Activated CD4-positive, alpha-beta T cell treated with anti-CD3 and anti-CD28 coated beads for 1 hour (primary cell): ENCODE results near the gene LSM7.
"Not testable (repeated sequence)": the region's sequence is repeated elsewhere in the genome, so short reads cannot be mapped to it uniquely, and the experiment has no call there.

Experiments used
- DNase-seq: peaks from one replicate; pipeline ENCODE4 v3.0.0-alpha.2; 2020

LSM7 gene

GRCh38 chr19:2354670-2355069 is 26.3 kb upstream of the LSM7 start:
- no peak for DNase-seq

GRCh38 chr19:2353887-2354592 is 25.7 kb upstream of the LSM7 start:
- no peak for DNase-seq

- DNase-seq = no peak
Measured at GRCh38 chr19:2353159-2353886, 24.9 kb upstream of the LSM7 start.

- no peak for DNase-seq
Measured at GRCh38 chr19:2352121-2352520, 23.7 kb upstream of the LSM7 start.

- no peak for DNase-seq
Measured at GRCh38 chr19:2351591-2351990, 23.2 kb upstream of the LSM7 start.

- no peak for DNase-seq
Measured at GRCh38 chr19:2350656-2351055, 22.3 kb upstream of the LSM7 start.

- not testable (repeated sequence) for DNase-seq
Measured at GRCh38 chr19:2349818-2350217, 21.4 kb upstream of the LSM7 start.

GRCh38 chr19:2345794-2346663 is 17.6 kb upstream of the LSM7 start:
- DNase-seq = no peak

- no peak for DNase-seq
Measured at GRCh38 chr19:2345076-2345475, 16.7 kb upstream of the LSM7 start.

GRCh38 chr19:2344381-2344870 is 16.0 kb upstream of the LSM7 start:
- no peak for DNase-seq

GRCh38 chr19:2343289-2343982 is 15.1 kb upstream of the LSM7 start:
- no peak for DNase-seq

GRCh38 chr19:2342656-2343288 is 14.4 kb upstream of the LSM7 start:
- DNase-seq = no peak

GRCh38 chr19:2341982-2342381 is 13.6 kb upstream of the LSM7 start:
- DNase-seq = no peak

- no peak for DNase-seq
Measured at GRCh38 chr19:2341244-2341751, 12.9 kb upstream of the LSM7 start.

- DNase-seq = no peak
Measured at GRCh38 chr19:2340496-2341243, 12.3 kb upstream of the LSM7 start.

- no peak for DNase-seq
Measured at GRCh38 chr19:2339644-2340310, 11.4 kb upstream of the LSM7 start.

- no peak for DNase-seq
Measured at GRCh38 chr19:2338751-2339643, 10.6 kb upstream of the LSM7 start.

- no peak for DNase-seq
Measured at GRCh38 chr19:2338055-2338615, 9.7 kb upstream of the LSM7 start.

- DNase-seq = no peak
Measured at GRCh38 chr19:2337329-2337707, 8.9 kb upstream of the LSM7 start.
